ENCODE results near the gene CTSF.
"Not testable (repeated sequence)": the region's sequence is repeated elsewhere in the genome, so short reads cannot be mapped to it uniquely, and the experiment has no call there.

The CTSF gene

GRCh38 chr11:66548774-66549630, 19.4 kb downstream of the CTSF start:
- H3K4me3 ChIP-seq (replicated peaks; ENCODE audit: low read depth, low read length) = no peak overlapping the region
- no peak for TF ChIP-seq CTCF (IDR thresholded peaks at IDR 0.05; ENCODE audit: low read depth, low read length, missing control alignments)
- DNase-seq (ENCODE audit: extremely low read depth, low read depth) = no peak

- no peak for TF ChIP-seq CTCF (IDR thresholded peaks at IDR 0.05; ENCODE audit: low read depth, low read length, missing control alignments)
- DNase-seq (ENCODE audit: extremely low read depth, low read depth) = no peak
- H3K4me3 ChIP-seq (replicated peaks; ENCODE audit: low read depth, low read length) = no peak overlapping the region
Measured at GRCh38 chr11:66548041-66548440, 20.4 kb downstream of the CTSF start.

GRCh38 chr11:66547662-66548009, 20.8 kb downstream of the CTSF start:
- no peak for TF ChIP-seq CTCF (IDR thresholded peaks at IDR 0.05; ENCODE audit: low read depth, low read length, missing control alignments)
- DNase-seq (ENCODE audit: extremely low read depth, low read depth) = no peak
- H3K4me3 ChIP-seq (replicated peaks; ENCODE audit: low read depth, low read length) = no peak overlapping the region

- peak overlapping the region; percentile 48; the same call in 1 of the 2 replicates for H3K4me3 ChIP-seq (replicated peaks; ENCODE audit: low read depth, low read length)
- no peak for DNase-seq (ENCODE audit: extremely low read depth, low read depth)
- no peak for TF ChIP-seq CTCF (IDR thresholded peaks at IDR 0.05; ENCODE audit: low read depth, low read length, missing control alignments)
Measured at GRCh38 chr11:66546966-66547661, 21.3 kb downstream of the CTSF start.

GRCh38 chr11:66546368-66546965, 21.9 kb downstream of the CTSF start, which contains the start of gene ACTN3:
TSS of gene ACTN3 (plus strand) at chr11:66546903. CDS start at chr11:66546938, 35 bp downstream.
- no peak for TF ChIP-seq CTCF (IDR thresholded peaks at IDR 0.05; ENCODE audit: low read depth, low read length, missing control alignments)
- H3K4me3 ChIP-seq (replicated peaks; ENCODE audit: low read depth, low read length) = peak within 1 kb of the TSS; percentile 48
- DNase-seq (ENCODE audit: extremely low read depth, low read depth) = peak; percentile 7

- H3K4me3 ChIP-seq (replicated peaks; ENCODE audit: low read depth, low read length) = peak within 1 kb of the TSS; percentile 48
- DNase-seq (ENCODE audit: extremely low read depth, low read depth) = peak; percentile 86
- no peak for TF ChIP-seq CTCF (IDR thresholded peaks at IDR 0.05; ENCODE audit: low read depth, low read length, missing control alignments)
Measured at GRCh38 chr11:66545701-66546367, 22.6 kb downstream of the CTSF start, which contains the start of gene ZDHHC24. TSS of gene ZDHHC24 (minus strand) at chr11:66546048. CDS start at chr11:66546003, 45 bp downstream.

GRCh38 chr11:66544952-66545351, 23.5 kb downstream of the CTSF start:
- H3K4me3 ChIP-seq (replicated peaks; ENCODE audit: low read depth, low read length) = peak overlapping the region; percentile 48
- not testable (repeated sequence) for DNase-seq (ENCODE audit: extremely low read depth, low read depth)

Measured in HFF-Myc (cell line).